ENCODE results near the gene CBX5. TPM values are rescaled to one million over a fixed set of nuclear protein-coding genes. Genes with fewer than 3 reads are reported as not detected.

Gene CBX5
- total RNA-seq, 4 donors from 2014 or later, result 56.2 to 97.4 (median 87.1) TPM

DNA sequence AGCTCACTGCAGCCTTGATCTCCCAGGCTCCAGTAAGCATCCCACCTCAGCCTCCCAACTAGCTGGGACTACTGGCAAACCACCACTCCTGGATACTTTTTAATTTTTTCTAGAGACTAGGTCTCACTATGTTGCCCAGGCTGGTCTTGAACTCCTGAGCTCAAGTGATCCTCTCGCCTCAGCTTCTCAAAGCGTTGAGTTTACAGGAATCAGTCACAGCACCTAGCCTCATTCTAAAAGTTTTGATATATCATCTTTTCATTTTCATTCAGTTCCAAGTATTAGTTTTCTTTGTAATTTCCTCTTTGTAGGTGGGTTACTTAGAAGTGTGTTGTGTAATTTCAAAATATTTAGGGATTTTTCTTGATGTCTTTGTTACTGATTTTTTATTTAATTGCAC, 9.6 kb downstream of the CBX5 start:
- intact Hi-C loops (cut with DNase I), result no loop called here
- H3K4me1 ChIP-seq, result no peaks in the 10 kb centered on the region
- TF ChIP-seq, protein P1, sequence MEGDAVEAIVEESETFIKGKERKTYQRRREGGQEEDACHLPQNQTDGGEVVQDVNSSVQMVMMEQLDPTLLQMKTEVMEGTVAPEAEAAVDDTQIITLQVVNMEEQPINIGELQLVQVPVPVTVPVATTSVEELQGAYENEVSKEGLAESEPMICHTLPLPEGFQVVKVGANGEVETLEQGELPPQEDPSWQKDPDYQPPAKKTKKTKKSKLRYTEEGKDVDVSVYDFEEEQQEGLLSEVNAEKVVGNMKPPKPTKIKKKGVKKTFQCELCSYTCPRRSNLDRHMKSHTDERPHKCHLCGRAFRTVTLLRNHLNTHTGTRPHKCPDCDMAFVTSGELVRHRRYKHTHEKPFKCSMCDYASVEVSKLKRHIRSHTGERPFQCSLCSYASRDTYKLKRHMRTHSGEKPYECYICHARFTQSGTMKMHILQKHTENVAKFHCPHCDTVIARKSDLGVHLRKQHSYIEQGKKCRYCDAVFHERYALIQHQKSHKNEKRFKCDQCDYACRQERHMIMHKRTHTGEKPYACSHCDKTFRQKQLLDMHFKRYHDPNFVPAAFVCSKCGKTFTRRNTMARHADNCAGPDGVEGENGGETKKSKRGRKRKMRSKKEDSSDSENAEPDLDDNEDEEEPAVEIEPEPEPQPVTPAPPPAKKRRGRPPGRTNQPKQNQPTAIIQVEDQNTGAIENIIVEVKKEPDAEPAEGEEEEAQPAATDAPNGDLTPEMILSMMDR (IDR thresholded peaks at IDR 0.05), result no peak
- TF ChIP-seq POLR2A (IDR thresholded peaks at IDR 0.05), result no peak
- H3K27ac ChIP-seq, result no peak overlapping the region
- H3K27me3 ChIP-seq, result no peaks in the 10 kb centered on the region
- 90 to 96% methylated on average over 2 of the region's 2 CpGs for WGBS, 2 donors
- H3K4me3 ChIP-seq (replicated peaks in 1 of 3), result no peak overlapping the region
- no peak for DNase-seq
- H3K9me3 ChIP-seq, result no peaks in the 10 kb centered on the region
- no peaks in the 10 kb centered on the region for H3K36me3 ChIP-seq

DNA sequence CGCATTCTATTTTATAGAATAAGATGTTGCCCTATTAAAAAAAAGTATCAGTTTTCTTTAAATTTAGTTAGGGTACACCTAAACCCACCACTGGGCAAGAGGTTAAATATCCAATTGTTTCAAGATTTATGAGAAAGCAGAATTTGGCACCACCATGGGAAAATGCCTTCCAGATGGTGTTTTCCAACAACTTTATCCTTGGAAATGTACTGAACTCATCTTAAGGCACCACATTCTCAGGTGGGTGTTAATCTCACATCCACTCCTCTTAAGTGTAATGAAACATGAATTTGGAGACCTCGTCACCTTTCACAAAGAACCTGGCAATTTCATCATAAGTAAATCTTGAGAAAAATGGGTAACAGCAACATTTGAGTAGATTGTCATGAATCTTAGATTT, 13.1 kb downstream of the CBX5 start:
- intact Hi-C loops (cut with DNase I), result no loop called here
- Histone ChIP-seq H3K27ac (no peak overlapping the region), H3K27me3 (no peaks in the 10 kb centered on the region), H3K4me1 (peaks cover 7 to 12% of the 10 kb centered on the region in 2 donors), H3K9me3 (no peaks in the 10 kb centered on the region), H3K36me3 (no peaks in the 10 kb centered on the region), H3K4me3 (replicated peaks in 1 of 3) (no peak overlapping the region)
- DNase-seq, result no peak
- TF ChIP-seq, protein P1 (IDR thresholded peaks at IDR 0.05), result no peak
- TF ChIP-seq POLR2A (IDR thresholded peaks at IDR 0.05), result no peak
- 95 to 96% methylated on average over 2 of the region's 2 CpGs for WGBS, 2 donors

DNA sequence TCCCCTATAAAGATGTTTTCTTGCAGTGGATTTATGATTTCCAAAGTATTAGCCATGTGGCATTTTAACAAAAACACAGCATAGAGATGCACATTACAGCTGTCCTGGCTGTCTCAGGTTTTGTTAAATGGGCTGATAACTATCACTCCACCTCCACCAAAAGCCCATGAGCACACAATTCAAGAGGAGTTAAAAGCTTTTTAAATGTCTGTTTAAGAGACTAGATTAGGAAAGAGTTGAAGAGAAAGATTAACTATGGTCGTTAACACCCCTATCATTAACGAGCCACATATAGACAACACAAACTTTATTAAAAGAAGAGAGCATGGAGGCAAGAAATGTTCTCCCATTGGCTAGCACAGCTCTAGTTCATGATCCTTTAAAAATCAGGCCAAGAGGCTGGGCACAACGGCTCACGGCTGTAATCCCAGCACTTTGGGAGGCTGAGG, 14.5 kb downstream of the CBX5 start:
- H3K27ac ChIP-seq, result no peak overlapping the region

DNA sequence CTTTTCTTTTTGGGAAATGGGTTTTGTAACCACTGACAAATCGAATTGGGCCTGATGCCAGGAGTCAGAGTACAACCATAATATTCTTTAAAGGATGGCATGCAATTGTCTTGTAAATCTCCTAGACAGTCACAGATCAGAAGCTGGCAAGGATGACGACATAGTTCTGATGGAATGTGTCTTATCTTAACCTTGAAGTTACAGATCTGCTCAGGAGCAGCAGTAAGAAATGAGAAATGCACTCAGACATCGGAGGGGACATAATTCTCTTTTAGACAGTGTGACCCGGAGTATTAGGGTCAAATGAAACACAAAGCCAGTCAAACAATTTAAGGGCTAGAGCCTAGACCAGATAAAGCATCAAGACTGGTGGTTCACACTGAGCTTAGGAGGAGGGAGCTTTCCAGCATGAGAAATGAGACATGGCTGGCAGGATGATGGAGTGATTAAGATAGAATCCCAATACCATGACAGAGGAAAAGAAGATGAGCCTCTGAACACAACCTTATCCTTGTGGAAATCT, 17.5 kb downstream of the CBX5 start:
- intact Hi-C loops (cut with DNase I), result no loop called here

More for the DNA sequence above, 14.5 kb downstream of the CBX5 start:
- no peaks in the 10 kb centered on the region for H3K9me3 ChIP-seq
- H3K4me1 ChIP-seq, result peaks cover 21 to 27% of the 10 kb centered on the region in 2 donors
- H3K36me3 ChIP-seq, result no peaks in the 10 kb centered on the region
- intact Hi-C loops (cut with DNase I), result no loop called here
- no peak overlapping the region for H3K4me3 ChIP-seq (replicated peaks in 1 of 3)
- WGBS, 2 donors, result 86 to 92% methylated on average over 4 of the region's 4 CpGs
- DNase-seq, result no peak
- no peaks in the 10 kb centered on the region for H3K27me3 ChIP-seq
- TF ChIP-seq POLR2A (IDR thresholded peaks at IDR 0.05), result no peak
- TF ChIP-seq, protein P1 (IDR thresholded peaks at IDR 0.05), result no peak

DNA sequence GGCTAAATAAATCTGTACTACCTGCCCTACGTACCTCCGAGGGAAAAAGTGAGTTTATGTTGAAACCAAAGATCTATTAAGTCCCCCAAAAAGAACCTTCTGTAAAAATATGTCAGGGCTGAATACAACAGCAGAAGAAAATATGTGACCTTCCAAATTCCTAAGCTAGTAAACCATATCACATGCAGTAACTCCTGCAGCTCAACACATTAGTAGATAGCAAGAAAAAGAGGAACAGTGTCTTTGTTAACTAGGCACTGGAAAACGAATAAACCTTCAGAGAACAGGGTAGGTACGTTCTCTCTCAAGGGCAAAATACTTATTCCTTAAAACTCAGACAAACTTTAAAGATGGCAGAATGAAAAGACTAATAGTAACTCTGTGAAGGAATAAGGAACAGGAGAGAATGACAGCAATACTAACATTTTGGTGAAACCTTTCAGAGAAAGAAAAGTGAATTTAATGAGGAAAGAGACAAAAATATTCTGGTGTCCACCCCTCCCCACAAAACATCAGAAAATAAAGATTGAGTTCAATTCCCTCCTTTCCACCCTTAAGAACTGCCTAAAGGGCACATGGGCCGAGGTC, 18.0 kb downstream of the CBX5 start:
- no peak for DNase-seq
- intact Hi-C loops (cut with DNase I), result no loop called here
- TF ChIP-seq POLR2A (IDR thresholded peaks at IDR 0.05), result peak in 1 of 2 donors; percentile 25
- TF ChIP-seq, protein P1 (IDR thresholded peaks at IDR 0.05), result no peak
- H3K4me3 ChIP-seq (replicated peaks in 1 of 3), result no peak overlapping the region
- no peaks in the 10 kb centered on the region for H3K27me3 ChIP-seq
- peak overlapping the region; percentile 40 to 91 (median 77) for H3K27ac ChIP-seq
- H3K9me3 ChIP-seq, result no peaks in the 10 kb centered on the region
- peaks cover 0 to 3% of the 10 kb centered on the region in 2 donors for H3K36me3 ChIP-seq
- H3K4me1 ChIP-seq, result peaks cover 40 to 59% of the 10 kb centered on the region in 2 donors
- 44 to 53% methylated on average over 5 of the region's 5 CpGs for WGBS, 2 donors

More for the DNA sequence above, 17.5 kb downstream of the CBX5 start:
- WGBS, 2 donors, result 32 to 37% methylated on average over 4 of the region's 4 CpGs
- Histone ChIP-seq H3K4me3 (replicated peaks in 1 of 3) (no peak overlapping the region), H3K27ac (peak overlapping the region; percentile 40 to 91 (median 77)), H3K4me1 (peaks cover 37 to 53% of the 10 kb centered on the region in 2 donors), H3K36me3 (no peaks in the 10 kb centered on the region), H3K27me3 (no peaks in the 10 kb centered on the region), H3K9me3 (no peaks in the 10 kb centered on the region)
- TF ChIP-seq POLR2A (IDR thresholded peaks at IDR 0.05), result no peak
- TF ChIP-seq, protein P1 (IDR thresholded peaks at IDR 0.05), result no peak
- peak; percentile 23 to 26 for DNase-seq
